ENCODE data around the gene PLXNA4.

PLXNA4 gene

GRCh38 chr7:132226957-132227290, 349.3 kb downstream of the PLXNA4 start:
- DNase-seq, result no peak

GRCh38 chr7:132226046-132226956, 350.0 kb downstream of the PLXNA4 start:
- no peak for DNase-seq

DNA sequence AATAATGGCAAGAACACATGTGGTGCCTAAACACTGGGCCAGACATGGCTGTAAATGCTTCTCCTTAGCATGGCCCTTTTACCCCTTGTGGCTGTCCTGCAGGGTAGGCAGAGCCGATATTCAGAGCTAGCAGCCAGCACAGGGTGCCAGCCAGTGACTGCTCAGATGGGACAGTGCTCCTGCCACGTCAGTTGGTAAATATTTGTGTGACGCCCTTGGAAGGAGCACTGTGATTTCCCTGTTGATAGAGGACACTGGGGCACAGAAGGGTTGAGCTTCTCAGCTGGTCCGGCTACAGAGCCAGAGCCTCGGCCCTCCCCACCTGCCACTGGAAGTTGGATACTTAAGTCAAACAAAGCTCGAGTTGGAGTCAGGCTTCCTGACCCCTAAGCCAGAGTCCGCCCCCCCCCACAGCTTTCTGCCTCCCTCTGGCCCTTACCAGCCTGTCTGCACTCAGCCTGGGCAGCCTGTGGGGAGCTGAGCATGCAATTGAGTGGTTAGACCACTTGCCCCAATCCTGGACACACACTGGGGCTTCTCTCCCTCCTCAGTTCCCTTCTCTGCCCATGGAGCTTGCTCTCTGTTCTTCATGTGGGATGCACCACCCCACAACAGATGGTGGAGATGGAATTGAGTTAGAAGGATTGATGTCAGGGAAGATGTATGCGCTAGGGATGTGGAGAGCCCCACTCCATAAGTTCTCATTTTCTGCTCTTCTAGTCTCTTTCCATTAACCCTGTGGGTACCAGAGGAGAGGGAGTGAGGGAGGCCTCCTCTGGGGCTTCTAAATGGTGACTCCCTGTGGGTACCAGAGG, 350.8 kb downstream of the PLXNA4 start:
- DNase-seq, result no peak

- no peak for DNase-seq
These were observed 354.9 kb downstream of the PLXNA4 start for GRCh38 chr7:132221356-132221755.

GRCh38 chr7:132220060-132220459, 356.2 kb downstream of the PLXNA4 start:
- no peak for DNase-seq

GRCh38 chr7:132218876-132219275, 357.4 kb downstream of the PLXNA4 start:
- DNase-seq, result no peak

- no peak for DNase-seq
These were observed 359.3 kb downstream of the PLXNA4 start for GRCh38 chr7:132216847-132217525.

- DNase-seq, result no peak
These were observed 361.8 kb downstream of the PLXNA4 start for GRCh38 chr7:132214452-132214851.

GRCh38 chr7:132213583-132213982, 362.7 kb downstream of the PLXNA4 start:
- DNase-seq, result no peak

DNA sequence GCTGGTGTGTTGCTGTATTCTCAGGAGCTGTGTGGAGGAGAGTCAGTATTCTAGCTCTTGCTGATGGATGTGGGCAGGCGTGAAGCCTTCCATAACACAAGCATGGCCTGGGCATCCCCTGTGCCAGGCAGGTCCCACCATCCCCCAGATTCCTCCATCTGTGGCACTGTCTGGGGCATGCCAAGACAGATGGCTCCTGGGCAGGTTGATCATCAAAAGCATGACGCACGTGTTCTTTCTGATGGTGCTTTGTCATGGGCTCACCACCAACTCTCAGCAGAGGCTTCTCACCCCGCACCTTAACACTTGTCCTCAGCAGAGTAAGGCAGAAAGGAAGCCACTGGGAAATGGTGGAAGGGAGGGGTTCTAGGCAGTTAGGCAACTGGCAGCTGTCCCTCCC, 364.3 kb downstream of the PLXNA4 start:
- DNase-seq, result no peak

DNA sequence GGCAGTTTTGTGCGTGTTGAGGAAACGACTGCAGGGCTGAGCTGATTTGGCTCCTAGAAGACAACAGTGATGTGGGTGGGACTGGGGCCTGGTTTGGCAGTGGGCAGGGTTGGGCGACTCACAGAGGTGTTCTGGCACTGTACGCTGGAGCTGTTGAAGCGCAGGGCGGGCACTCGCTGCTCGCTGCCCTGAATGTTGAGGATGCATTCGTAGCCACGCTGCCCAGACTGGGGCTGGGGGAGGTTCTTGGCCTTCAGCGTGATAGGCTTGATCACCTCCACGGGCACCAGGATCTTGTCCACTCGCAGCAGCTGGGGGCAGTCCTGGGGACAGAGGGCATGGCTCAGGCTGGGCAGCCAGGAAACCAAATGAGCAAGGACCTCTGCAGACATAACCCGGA, 365.4 kb downstream of the PLXNA4 start:
- DNase-seq, result no peak

- DNase-seq, result no peak
These were observed 368.5 kb downstream of the PLXNA4 start for GRCh38 chr7:132207782-132208181.

- no peak for DNase-seq
These were observed 369.1 kb downstream of the PLXNA4 start for GRCh38 chr7:132207211-132207610.

DNA sequence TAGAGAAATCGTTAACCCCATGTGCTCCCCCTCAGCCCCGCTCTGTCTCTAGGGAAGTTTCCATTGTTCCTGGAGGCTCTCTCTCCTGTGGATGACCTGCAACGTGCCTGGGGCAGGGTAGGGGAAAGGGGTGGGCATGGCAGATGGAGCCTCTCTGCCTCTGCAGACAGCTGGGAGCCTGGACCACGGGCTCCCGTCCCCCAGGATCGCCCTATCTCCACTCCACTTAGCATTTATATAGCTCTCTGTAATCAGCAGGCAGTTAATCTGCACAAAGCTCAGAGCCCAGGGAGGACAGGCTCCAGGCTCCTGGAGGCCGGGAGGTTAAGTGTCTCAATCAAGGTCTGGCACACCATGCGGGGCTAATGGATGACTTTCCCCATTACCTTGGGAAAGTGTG, 369.7 kb downstream of the PLXNA4 start:
- DNase-seq, result no peak

DNA sequence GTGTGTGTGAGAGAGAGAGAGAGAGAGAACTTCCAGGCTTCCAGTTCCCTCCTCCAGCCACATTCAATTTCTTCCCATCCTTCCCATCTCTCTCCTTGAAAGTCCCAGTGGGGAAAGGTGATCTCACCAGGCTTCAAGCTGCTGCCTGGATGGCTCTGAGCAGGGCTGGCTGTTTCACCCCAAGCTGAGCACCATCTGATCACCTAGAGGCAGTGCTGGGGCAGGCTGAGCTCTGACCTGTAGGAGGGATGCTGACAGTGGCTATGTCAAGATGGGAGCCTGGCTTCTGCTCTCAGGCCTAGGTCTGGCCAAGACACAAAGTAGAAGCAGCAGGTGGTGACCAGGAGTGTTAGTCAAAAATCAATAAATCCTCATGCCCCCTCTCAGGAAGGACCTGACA, 370.8 kb downstream of the PLXNA4 start:
- DNase-seq, result no peak

GRCh38 chr7:132203021-132203420, 373.2 kb downstream of the PLXNA4 start:
- DNase-seq, result no peak

- DNase-seq, result no peak
These were observed 373.7 kb downstream of the PLXNA4 start for GRCh38 chr7:132202541-132202940.

- no peak for DNase-seq
These were observed 376.1 kb downstream of the PLXNA4 start for GRCh38 chr7:132200141-132200540.

- DNase-seq, result no peak
These were observed 376.6 kb downstream of the PLXNA4 start for GRCh38 chr7:132199626-132200025.

DNA sequence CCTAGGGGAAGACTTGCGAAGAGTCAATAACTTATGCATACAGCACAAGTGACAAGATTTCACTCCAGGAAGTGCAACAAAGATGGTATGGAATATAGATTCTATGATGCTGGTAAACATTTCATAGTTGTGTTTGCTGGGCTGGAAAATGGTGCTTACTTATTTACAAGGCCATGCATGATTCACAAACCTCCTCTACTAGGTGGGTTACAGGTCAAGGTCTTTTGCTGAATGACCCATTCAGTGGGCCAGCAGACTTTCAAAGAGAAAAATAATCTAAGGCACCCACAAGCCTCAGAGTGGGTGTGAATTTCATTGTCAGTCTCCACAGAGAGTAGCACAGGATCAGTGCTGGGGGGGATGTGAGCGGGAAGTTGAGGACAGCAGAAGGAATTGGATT, 378.5 kb downstream of the PLXNA4 start:
- DNase-seq, result no peak

DNA sequence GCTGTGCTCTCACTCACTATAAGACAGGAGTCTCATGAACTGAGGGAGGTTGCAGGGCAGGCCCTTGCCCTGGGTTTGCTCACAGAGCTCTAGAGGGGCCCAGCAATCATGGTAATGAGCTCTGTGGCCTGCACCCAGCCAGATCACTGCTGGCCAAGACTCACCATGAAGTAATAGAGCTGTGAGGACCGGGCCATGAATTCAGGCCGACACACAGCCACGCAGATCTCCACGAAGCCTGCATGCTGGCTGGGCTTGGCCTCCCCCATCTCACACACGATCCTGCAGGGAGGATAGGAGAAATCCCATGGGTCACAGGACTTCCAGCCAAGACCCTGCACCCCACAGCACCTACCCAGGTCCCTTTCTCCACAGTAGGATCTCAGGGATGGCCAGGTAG, 382.4 kb downstream of the PLXNA4 start:
- no peak for DNase-seq

DNA sequence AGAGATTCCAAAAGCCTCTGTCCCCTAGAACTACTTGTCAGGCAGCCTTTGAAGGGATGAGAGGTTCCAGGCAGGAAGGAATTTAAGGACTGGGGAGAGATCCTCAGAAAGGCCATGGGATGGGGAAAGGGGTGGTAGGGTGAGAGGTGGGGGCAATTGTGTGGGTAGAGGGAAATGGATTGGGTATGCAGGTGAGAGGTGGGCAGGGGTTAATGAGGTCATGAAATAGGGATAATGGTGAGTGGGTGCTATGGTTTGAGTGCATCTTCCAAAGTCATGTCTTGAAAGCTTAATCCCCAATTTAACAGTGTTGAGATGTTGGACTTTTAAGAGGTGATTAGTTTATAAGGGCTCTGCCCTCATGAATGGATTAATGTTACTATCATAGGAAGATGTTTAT, 383.5 kb downstream of the PLXNA4 start:
- DNase-seq, result no peak

- no peak for DNase-seq
These were observed 384.9 kb downstream of the PLXNA4 start for GRCh38 chr7:132191418-132191817.

DNA sequence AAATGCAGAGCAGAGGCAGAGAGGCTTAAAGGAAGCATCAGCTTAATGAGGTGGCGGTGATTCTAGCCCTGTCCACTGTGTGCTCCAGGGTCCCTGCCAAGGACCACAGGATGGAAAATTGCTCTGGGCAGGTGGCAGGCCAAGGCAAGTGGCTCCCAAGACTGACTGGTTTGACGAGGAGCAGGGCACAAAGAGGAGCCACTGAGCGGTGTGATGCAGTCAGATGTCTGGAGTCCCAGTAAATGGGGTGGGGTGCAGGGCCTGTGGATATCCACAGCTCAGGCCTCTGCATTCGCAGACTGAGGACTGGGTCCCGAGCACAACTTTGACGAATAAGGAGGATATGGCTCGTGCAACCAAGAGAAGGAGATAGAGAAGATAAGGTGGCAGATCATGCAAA, 385.6 kb downstream of the PLXNA4 start:
- no peak for DNase-seq

Data from activated CD4-positive, alpha-beta T cell treated with anti-CD3 and anti-CD28 coated beads for 1 hour (primary cell).